ENCODE measurements around the gene TFPI.

GRCh38 chr2:187529977-187530721 is 24.1 kb downstream of the TFPI start:
- TF ChIP-seq CTCF (IDR thresholded peaks at IDR 0.05) (no peak), EP300 (IDR thresholded peaks at IDR 0.05) (no peak)
